Bronchial epithelial cell (primary cell): ENCODE results near the gene FAM219A. TPM values are rescaled to one million over a fixed set of nuclear protein-coding genes. Genes with fewer than 3 reads are reported as not detected.

Experiments used
- DNase-seq: peaks from one replicate; pipeline ENCODE4 v3.0.0-alpha.2; 2010; ENCODE audit warnings: low read depth
- FAIRE-seq: peaks from 2 replicates; lab custom pipeline; 2011; peaks lifted over from hg19 to GRCh38; lab: Jason Lieb, UNC
- H3K27me3 ChIP-seq: 2 replicates; pipeline ENCODE4 v1.5.1; 2011; ENCODE audit warnings: low read length; ENCODE audit not compliant: control insufficient read depth, insufficient read depth
- H3K36me3 ChIP-seq: 2 replicates; pipeline ENCODE4 v1.5.1; 2011; ENCODE audit warnings: low read length; ENCODE audit not compliant: control insufficient read depth, insufficient read depth
- H3K4me3 ChIP-seq: 2 replicates; pipeline ENCODE4 v1.5.1; 2011; ENCODE audit warnings: mild to moderate bottlenecking, low read depth, low read length, control low read depth
- total RNA-seq: library from RNA; depleted of rRNA; stranded (reverse); fragments of >200 nt; gene quantifications from 2 replicates; pipeline ENCODE4 v1.2.1, GENCODE V29; 2014
- TF ChIP-seq, protein P1 (sequence below): IDR thresholded peaks from 2 replicates; pipeline ENCODE4 v1.5.1; 2011; ENCODE audit warnings: mild to moderate bottlenecking, moderate library complexity, low read length, control low read depth, inconsistent platforms; ENCODE audit not compliant: insufficient read depth, severe bottlenecking

The FAM219A gene
- total RNA-seq, 1 donor from 2014 or later: 3.9 TPM

DNA sequence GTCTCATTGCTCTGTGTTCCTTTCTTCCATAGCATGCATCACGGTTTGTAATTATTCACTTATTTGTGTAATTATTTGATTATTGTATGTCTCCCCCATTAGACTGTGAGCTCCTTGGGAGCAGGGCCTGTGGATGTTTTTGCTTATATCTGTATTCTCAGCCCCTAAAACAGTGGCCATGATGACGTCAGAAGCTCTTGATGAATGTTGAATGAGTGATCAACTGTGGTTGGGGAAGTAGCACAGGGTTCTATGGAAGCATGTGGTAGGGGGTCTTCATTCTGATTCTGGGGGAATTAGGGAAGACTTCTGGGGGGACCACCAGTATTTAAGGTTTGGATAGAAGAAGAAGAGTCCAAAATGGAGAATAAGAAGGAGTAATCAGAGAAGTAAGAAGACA is 6.2 kb upstream of the FAM219A start:
- H3K36me3 ChIP-seq: no peaks in the 10 kb centered on the region

DNA sequence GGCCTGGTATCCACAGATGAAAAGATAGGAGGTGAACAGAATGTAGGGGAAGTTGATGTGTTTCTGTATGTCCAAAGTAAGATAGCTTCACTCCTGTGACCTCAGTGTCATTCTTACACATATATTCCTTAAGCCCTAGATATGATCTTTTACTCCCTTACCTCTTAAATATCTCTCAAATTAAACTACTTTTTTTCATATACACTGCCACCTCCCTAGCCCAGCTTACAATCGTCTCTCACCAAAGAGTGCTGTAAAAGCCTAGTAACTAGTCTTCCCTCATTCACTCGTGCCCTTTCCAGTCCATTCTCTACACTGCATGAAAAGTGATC is 5.5 kb upstream of the FAM219A start:
- TF ChIP-seq, protein P1, sequence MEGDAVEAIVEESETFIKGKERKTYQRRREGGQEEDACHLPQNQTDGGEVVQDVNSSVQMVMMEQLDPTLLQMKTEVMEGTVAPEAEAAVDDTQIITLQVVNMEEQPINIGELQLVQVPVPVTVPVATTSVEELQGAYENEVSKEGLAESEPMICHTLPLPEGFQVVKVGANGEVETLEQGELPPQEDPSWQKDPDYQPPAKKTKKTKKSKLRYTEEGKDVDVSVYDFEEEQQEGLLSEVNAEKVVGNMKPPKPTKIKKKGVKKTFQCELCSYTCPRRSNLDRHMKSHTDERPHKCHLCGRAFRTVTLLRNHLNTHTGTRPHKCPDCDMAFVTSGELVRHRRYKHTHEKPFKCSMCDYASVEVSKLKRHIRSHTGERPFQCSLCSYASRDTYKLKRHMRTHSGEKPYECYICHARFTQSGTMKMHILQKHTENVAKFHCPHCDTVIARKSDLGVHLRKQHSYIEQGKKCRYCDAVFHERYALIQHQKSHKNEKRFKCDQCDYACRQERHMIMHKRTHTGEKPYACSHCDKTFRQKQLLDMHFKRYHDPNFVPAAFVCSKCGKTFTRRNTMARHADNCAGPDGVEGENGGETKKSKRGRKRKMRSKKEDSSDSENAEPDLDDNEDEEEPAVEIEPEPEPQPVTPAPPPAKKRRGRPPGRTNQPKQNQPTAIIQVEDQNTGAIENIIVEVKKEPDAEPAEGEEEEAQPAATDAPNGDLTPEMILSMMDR: no peak
- H3K4me3 ChIP-seq: no peak overlapping the region
- FAIRE-seq: no peak
- DNase-seq: no peak
- H3K36me3 ChIP-seq: no peaks in the 10 kb centered on the region
- no peaks in the 10 kb centered on the region for H3K27me3 ChIP-seq

More for the DNA sequence above, 6.2 kb upstream of the FAM219A start:
- no peak for FAIRE-seq
- no peak for DNase-seq
- TF ChIP-seq, protein P1: no peak
- H3K4me3 ChIP-seq: no peak overlapping the region
- H3K27me3 ChIP-seq: no peaks in the 10 kb centered on the region

DNA sequence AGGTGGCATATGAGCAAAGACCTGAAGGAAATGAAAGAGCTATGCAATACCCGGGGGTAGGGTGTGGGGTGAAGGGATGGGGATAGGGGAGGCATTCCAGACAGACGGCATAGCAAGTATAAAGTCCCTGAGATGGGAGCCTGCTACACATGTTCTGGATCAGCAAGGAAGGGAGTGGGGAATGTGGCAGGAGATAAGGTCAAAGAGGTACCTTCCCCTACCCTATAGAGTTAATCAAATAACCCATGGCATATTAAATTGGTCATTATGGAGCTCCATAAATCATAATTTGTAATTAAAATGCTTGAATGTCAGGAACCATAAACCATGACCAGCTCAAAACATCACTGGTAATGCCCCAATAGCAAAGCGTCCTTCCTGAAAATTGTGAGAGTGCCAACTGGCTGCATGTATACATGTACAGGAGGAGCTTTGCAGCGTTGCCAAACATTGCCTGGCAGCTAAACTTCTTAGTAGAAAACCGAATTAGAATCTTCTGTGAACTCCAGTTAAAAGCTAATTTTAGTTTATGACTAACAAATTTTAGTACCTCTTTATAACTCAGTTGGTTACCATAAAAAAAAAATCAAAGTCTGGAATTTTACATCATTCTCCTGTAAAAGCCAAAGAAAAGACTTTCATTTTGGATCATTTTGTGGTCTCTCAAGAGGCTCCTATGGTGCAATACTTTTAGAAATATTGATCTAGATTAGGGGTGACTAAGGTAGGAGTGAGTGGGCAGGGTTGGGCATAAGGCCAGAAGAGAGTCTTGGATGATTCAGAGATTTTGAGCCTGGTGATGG is 4.9 kb upstream of the FAM219A start:
- peak; percentile 87 for DNase-seq
- no peaks in the 10 kb centered on the region for H3K36me3 ChIP-seq
- H3K27me3 ChIP-seq: no peaks in the 10 kb centered on the region
- TF ChIP-seq, protein P1: no peak
- no peak overlapping the region for H3K4me3 ChIP-seq
- FAIRE-seq: no peak

DNA sequence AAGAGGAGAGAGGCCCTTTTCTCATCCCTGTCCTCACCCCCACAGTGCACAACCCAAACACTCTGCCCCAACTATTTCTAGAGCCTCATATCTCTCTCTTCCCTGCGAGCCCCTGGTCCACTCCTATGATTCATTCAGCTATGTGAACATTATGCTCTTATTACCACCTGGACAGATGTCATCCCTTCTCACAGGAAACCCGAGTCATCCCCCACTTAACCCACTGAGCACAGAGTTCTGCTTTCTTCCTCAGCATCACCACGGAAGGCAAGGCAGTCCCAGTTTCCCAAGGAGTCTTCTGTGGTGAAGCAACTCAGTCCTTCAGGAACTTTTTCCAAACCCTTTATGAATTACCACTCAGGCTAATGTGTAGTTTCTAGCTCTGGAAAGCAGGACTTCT is 1.6 kb upstream of the FAM219A start:
- Histone ChIP-seq H3K27me3 (no peaks in the 10 kb centered on the region), H3K36me3 (no peaks in the 10 kb centered on the region), H3K4me3 (no peak overlapping the region)
- TF ChIP-seq, protein P1: no peak
- FAIRE-seq: no peak
- DNase-seq: peak; percentile 56

DNA sequence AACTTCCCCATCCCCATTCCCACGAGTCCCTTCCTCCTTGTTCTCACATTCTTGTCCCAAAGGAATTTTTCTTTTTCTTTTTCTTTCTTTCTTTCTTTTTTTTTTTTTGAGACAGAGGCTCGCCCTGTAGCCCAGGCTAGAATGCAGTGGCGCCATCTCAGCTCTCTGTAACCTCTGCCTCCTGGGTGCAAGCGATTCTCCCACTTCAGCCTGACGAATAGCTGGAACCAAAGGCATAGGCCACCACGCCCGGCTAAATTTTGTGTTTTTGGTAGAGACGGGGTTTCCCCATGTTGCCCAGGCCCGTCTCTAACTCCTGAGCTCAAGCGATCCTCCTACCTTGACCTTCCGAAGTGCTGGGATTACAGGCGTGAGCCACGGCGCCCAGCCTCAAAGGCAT is 986 bp upstream of the FAM219A start:
- FAIRE-seq: no peak
- DNase-seq: no peak
- no peaks in the 10 kb centered on the region for H3K27me3 ChIP-seq
- TF ChIP-seq, protein P1: no peak
- no peak overlapping the region for H3K4me3 ChIP-seq
- no peaks in the 10 kb centered on the region for H3K36me3 ChIP-seq

DNA sequence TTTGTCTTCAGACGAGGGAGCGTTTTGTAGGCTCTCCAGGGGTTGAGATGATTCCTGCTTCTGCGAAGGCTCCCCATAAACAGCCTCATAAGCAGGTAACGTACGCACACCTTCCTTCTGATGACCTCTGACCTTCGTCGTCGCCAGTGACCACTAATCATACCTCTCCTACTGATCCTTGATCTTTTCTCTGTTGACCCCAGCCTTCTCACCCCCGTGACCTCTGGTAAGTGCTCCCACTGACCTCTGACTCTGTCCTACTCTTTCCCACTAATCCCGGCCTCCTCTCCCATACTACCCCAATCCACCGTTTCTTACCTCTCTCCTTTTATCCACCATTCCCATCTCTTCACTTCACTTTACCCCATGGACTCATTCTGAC is 580 bp upstream of the FAM219A start:
- H3K36me3 ChIP-seq: no peaks in the 10 kb centered on the region
- FAIRE-seq (no peak), DNase-seq (no peak)
- TF ChIP-seq, protein P1: no peak
- no peaks in the 10 kb centered on the region for H3K27me3 ChIP-seq
- H3K4me3 ChIP-seq: no peak overlapping the region
